GM12878 (cell line): ENCODE measurements around the gene RNASEL. TPM values are rescaled to one million over a fixed set of nuclear protein-coding genes. Genes with fewer than 3 reads are reported as not detected.

Experiments
- ATF2 ChIP-seq: IDR thresholded peaks from 2 replicates; pipeline ENCODE4 v1.6.1; 2012; ENCODE audit warnings: low read length, inconsistent platforms
- CEBPZ ChIP-seq: fragments of 150-350 bp; IDR thresholded peaks from 2 replicates; pipeline ENCODE4 v1.6.1; 2016; ENCODE audit warnings: low read depth, low read length
- EED ChIP-seq: sonication (generic); IDR thresholded peaks from 2 replicates; pipeline ENCODE4 v1.6.1; 2016; ENCODE audit warnings: antibody characterized with exemption, low read depth
- ETV6 ChIP-seq, 2 experiments: fragments of 450-650 bp in 1 of 2; IDR thresholded peaks in 1 of 2; conservative IDR thresholded peaks in 1 of 2; 2 replicates each; pipeline ENCODE4 v1.6.1; 2014; ENCODE audit warnings: antibody characterized with exemption in 1 of 2, borderline replicate concordance in 1 of 2, low read depth in 1 of 2, mild to moderate bottlenecking in 1 of 2, moderate library complexity in 1 of 2
- HDAC6 ChIP-seq: fragments of 200-600 bp; sonication (generic); IDR thresholded peaks from one replicate; pipeline ENCODE4 v1.8.0; 2017; ENCODE audit warnings: antibody characterized with exemption; ENCODE audit not compliant: unreplicated experiment
- IRF4 ChIP-seq: IDR thresholded peaks from 2 replicates; pipeline ENCODE4 v1.6.1; 2011; ENCODE audit warnings: low read depth, low read length
- MTA3 ChIP-seq: IDR thresholded peaks from 2 replicates; pipeline ENCODE4 v1.6.1; 2012; ENCODE audit warnings: low read length, inconsistent platforms, borderline replicate concordance
- NFYA ChIP-seq: IDR thresholded peaks from 2 replicates; pipeline ENCODE4 v1.6.1; 2011; ENCODE audit warnings: low read depth, mild to moderate bottlenecking, low read length, improper control_type of control experiment, borderline replicate concordance
- NR2C2 ChIP-seq: IDR thresholded peaks from 2 replicates; pipeline ENCODE4 v1.6.1; 2011; ENCODE audit warnings: borderline replicate concordance, low read depth; ENCODE audit not compliant: control insufficient read depth, insufficient read length
- PML ChIP-seq: IDR thresholded peaks from 2 replicates; pipeline ENCODE4 v1.6.1; 2012; ENCODE audit warnings: low read length, inconsistent platforms
- POU2F2 ChIP-seq: IDR thresholded peaks from 3 replicates; pipeline ENCODE4 v1.6.1; 2011; ENCODE audit warnings: low read depth, mild to moderate bottlenecking, low read length, borderline replicate concordance
- RBBP5 ChIP-seq: fragments of 200-600 bp; sonication (generic); conservative IDR thresholded peaks from 2 replicates; pipeline ENCODE4 v1.6.1; 2016
- RELB ChIP-seq: fragments of 450-650 bp; IDR thresholded peaks from 2 replicates; pipeline ENCODE4 v1.6.1; 2017; ENCODE audit warnings: low read depth, mild to moderate bottlenecking, moderate library complexity
- RUNX3 ChIP-seq: IDR thresholded peaks from 2 replicates; pipeline ENCODE4 v1.6.1; 2012; ENCODE audit warnings: low read length, inconsistent platforms
- SP1 ChIP-seq: IDR thresholded peaks from one replicate; pipeline ENCODE4 v1.6.1; 2011; ENCODE audit warnings: low read depth, low read length
- TCF7 ChIP-seq: IDR thresholded peaks from 2 replicates; pipeline ENCODE4 v1.6.1; 2014; ENCODE audit warnings: antibody characterized with exemption, borderline replicate concordance
- YBX1 ChIP-seq: fragments of 450-650 bp; IDR thresholded peaks from 2 replicates; pipeline ENCODE4 v1.6.1; 2016; ENCODE audit warnings: antibody characterized with exemption
- ZNF207 ChIP-seq: fragments of 450-650 bp; IDR thresholded peaks from 2 replicates; pipeline ENCODE4 v1.6.1; 2014; ENCODE audit warnings: antibody characterized with exemption, mild to moderate bottlenecking, borderline replicate concordance
- ZNF217 ChIP-seq: fragments of 450-650 bp; IDR thresholded peaks from 2 replicates; pipeline ENCODE4 v1.6.1; 2017; ENCODE audit warnings: antibody characterized with exemption, mild to moderate bottlenecking
- ZNF592 ChIP-seq: fragments of 450-650 bp; IDR thresholded peaks from 2 replicates; pipeline ENCODE4 v1.6.1; 2017; ENCODE audit warnings: mild to moderate bottlenecking, moderate library complexity
- polyA plus RNA-seq, 11 experiments: library from polyadenylated mRNA; depleted of rRNA in 4 of 11; unstranded in 6 of 11; stranded (reverse) in 5 of 11; fragments of >200 nt; fragmentation: Nextera tagmentation in 4 of 11; fragmentation: Illumina TruSeq in 1 of 11; extraction: Ambion mirVana in 4 of 11; extraction: Trizol in 1 of 11; gene quantifications; 1 replicate in 1 of 11; 2 replicates in 10 of 11; pipeline versions ENCODE4 v1.2.1 to v1.2.3, GENCODE V29; 2011 to 2016; ENCODE audit warnings: inconsistent platforms in 2 of 11, missing spikeins in 2 of 11, low read depth in 1 of 11
- total RNA-seq, 4 experiments: library from RNA; depleted of rRNA in 3 of 4; stranded (reverse); fragments of >200 nt in 3 of 4; fragmentation: Illumina TruSeq in 1 of 4; extraction: Trizol in 1 of 4; gene quantifications; 2 replicates each; pipeline versions ENCODE4 v1.2.1 to v1.2.3, GENCODE V29; 2013 to 2021

The RNASEL gene
- total and polyA plus RNA-seq, 10 of the 15 experiments (the other 5 are each of a cell fraction or from before 2014, with no cell fraction given), result 3.0 to 10.8 (median 5.0) TPM

DNA sequence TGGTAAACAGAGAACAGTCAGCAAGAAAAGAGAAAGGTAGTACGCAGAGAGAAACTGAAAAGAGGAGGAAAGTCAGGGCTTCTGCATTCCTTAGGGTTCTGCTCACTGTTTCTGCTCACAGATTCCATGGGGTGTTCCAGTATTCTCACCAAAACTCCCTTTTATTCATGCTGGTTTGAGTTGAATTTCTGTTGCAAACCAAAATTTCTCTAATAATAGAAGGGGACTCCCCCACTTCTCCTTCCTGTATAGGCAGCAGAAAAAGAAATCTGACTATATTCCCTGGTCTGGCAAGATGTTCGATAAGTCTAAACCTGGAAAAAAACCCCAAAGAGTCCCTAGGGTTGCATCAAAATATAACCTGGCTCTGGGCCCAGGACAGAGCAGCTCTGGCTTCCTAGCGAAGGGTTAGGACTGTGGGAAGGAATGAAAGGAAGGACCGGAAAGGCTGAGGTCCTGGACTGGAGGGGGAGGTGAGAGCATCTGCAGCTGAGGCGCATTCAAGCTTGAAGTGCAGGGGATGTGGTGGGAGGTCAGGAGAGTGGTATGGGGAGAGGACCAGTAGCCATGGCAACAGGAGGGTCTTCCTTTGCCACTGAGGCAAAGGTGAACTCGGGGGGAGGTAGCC lies 34.0 kb upstream of the RNASEL start (continued):
- TF ChIP-seq ATF2, result no peak; the same call in 1 of the 2 replicates
- TF ChIP-seq CEBPZ, result no peak
- TF ChIP-seq ZNF207, result 0 out of 2 replicates have a peak, but pooled peaks have one; percentile 57
- peak; percentile 56; the same call in 2 of the 3 replicates for TF ChIP-seq POU2F2
- no peak for TF ChIP-seq TCF7
- TF ChIP-seq IRF4, result peak; percentile 78
- no peak for TF ChIP-seq ZNF217
- TF ChIP-seq EED, result peak; percentile 99
- TF ChIP-seq HDAC6, result no peak
- no peak for TF ChIP-seq NR2C2
- TF ChIP-seq MTA3, result peak; percentile 97; the same call in 1 of the 2 replicates
- TF ChIP-seq ZNF592, result no peak
- peak; percentile 92 for TF ChIP-seq RUNX3
- no peak for TF ChIP-seq NFYA
- TF ChIP-seq ETV6 (conservative IDR thresholded peaks at IDR 0.05 in 1 of 2, IDR thresholded peaks at IDR 0.05 in 1 of 2; ENCODE audit: borderline replicate concordance in 1 of 2, low read depth in 1 of 2), result peak in 1 of 2 experiments; percentile 57; a peak in 1 of 4 replicates
- TF ChIP-seq PML, result no peak; the same call in 1 of the 2 replicates
- no peak for TF ChIP-seq YBX1
- peak; percentile 85 for TF ChIP-seq SP1
- TF ChIP-seq RBBP5, result no peak
- TF ChIP-seq RELB, result peak; percentile 87
